HepG2 (cell line): ENCODE data around the gene ADGRE2. TPM values are rescaled to one million over a fixed set of nuclear protein-coding genes. Genes with fewer than 3 reads are reported as not detected.

Experiments
- ATAC-seq: fragments of 200-7000 bp; cut with Tn5 transposase; 3 replicates; pipeline ENCODE4 v1.9.1; 2020; ENCODE audit warnings: mild to moderate bottlenecking, moderate library complexity
- BruUV-seq: library from RNA; stranded (reverse); fragments of 400-500 nt; replicated peaks from 2 replicates; lab custom pipeline; 2021; lab: Mats Ljungman, UMichigan
- CTCF ChIA-PET: fragments of 300-600 bp; formaldehyde crosslinking; extraction: SDS; loops from one replicate; lab custom pipeline; 2021; ENCODE audit warnings: low total read pairs, inconsistent platforms, low intra/inter-chr PET ratio; lab: Yijun Ruan, JAX
- POLR2A ChIA-PET: fragments of 350-600 bp; sonication (Branson Sonifier 250); formaldehyde crosslinking; loops from one replicate; lab custom pipeline; 2020; ENCODE audit warnings: antibody characterized with exemption, inconsistent platforms; lab: Yijun Ruan, JAX
- DNase-seq: peaks from one replicate; pipeline ENCODE4 v3.0.0-alpha.2; 2015; ENCODE audit warnings: low spot score
- FAIRE-seq: peaks from 3 replicates; lab custom pipeline; 2011; peaks lifted over from hg19 to GRCh38; lab: Jason Lieb, UNC
- H2AFZ ChIP-seq: one replicate; pipeline ENCODE4 v1.6.1; 2011; ENCODE audit warnings: low read length, inconsistent platforms
- H3K27ac ChIP-seq: fragments of 300-600 bp; 3 replicates; pipeline ENCODE4 v1.8.0; 2011; ENCODE audit warnings: mixed run types, mild to moderate bottlenecking, mixed read lengths, low read length, inconsistent platforms; ENCODE audit not compliant: insufficient read depth; ENCODE audit errors: extremely low read length
- H3K27me3 ChIP-seq, 2 experiments: fragments of 200-600 bp in 1 of 2; 2 replicates in 1 of 2; 3 replicates in 1 of 2; pipeline versions ENCODE4 v1.6.0 to v1.8.0; 2011; ENCODE audit warnings: low read length in 2 of 2, mild to moderate bottlenecking in 2 of 2, moderate library complexity in 2 of 2, inconsistent platforms in 1 of 2; ENCODE audit not compliant: insufficient read depth in 2 of 2, control insufficient read depth in 1 of 2
- H3K36me3 ChIP-seq, 2 experiments: fragments of 200-600 bp in 1 of 2; replicated peaks in 1 of 2; 2 replicates in 1 of 2; 3 replicates in 1 of 2; pipeline versions ENCODE4 v1.5.1 to v1.8.0; 2011; ENCODE audit warnings: low read length in 2 of 2, inconsistent platforms in 1 of 2; ENCODE audit not compliant: insufficient read depth in 2 of 2, control insufficient read depth in 1 of 2
- H3K4me1 ChIP-seq: 2 replicates; pipeline ENCODE4 v1.5.1; 2012; ENCODE audit warnings: low read length, inconsistent platforms; ENCODE audit not compliant: insufficient read depth
- H3K4me2 ChIP-seq: 2 replicates; pipeline ENCODE4 v1.6.0; 2011; ENCODE audit warnings: low read depth, low read length, inconsistent platforms
- H3K4me3 ChIP-seq, 3 experiments: fragments of 200-600 bp in 1 of 3; sonication (generic), shearing (Covaris generic) in 1 of 3; replicated peaks in 1 of 3; 2 replicates each; pipeline ENCODE4 v1.5.1; 2011 to 2016; ENCODE audit warnings: low read length in 3 of 3, inconsistent platforms in 2 of 3, low read depth in 2 of 3, mild to moderate bottlenecking in 2 of 3, control low read depth in 1 of 3, mixed read lengths in 1 of 3; ENCODE audit not compliant: insufficient read depth in 1 of 3
- H3K79me2 ChIP-seq: one replicate; pipeline ENCODE4 v1.6.1; 2011; ENCODE audit warnings: low read length, inconsistent platforms; ENCODE audit not compliant: insufficient read depth
- H3K9ac ChIP-seq: 2 replicates; pipeline ENCODE4 v1.6.0; 2011; ENCODE audit warnings: mild to moderate bottlenecking, low read depth, low read length, inconsistent platforms; ENCODE audit not compliant: insufficient read depth
- H3K9me3 ChIP-seq: 2 replicates; pipeline ENCODE4 v1.5.1; 2012; ENCODE audit warnings: mild to moderate bottlenecking, low read length
- H4K20me1 ChIP-seq: 2 replicates; pipeline ENCODE4 v1.6.0; 2011; ENCODE audit warnings: inconsistent platforms, mild to moderate bottlenecking, low read length, moderate library complexity; ENCODE audit not compliant: insufficient read depth
- ADNP ChIP-seq: sonication (generic); formaldehyde crosslinking; IDR thresholded peaks from 2 replicates; pipeline ENCODE4 v1.4.0; 2020; ENCODE audit warnings: missing genetic modification reagents
- CCDC6 ChIP-seq: sonication (generic); formaldehyde crosslinking; IDR thresholded peaks from 2 replicates; pipeline ENCODE4 v1.8.1; 2022; ENCODE audit warnings: mild to moderate bottlenecking, missing genetic modification reagents, moderate library complexity
- DNMT1 ChIP-seq: sonication (generic); formaldehyde crosslinking; IDR thresholded peaks from 2 replicates; pipeline ENCODE4 v1.5.1; 2020; ENCODE audit warnings: mild to moderate bottlenecking, missing genetic modification reagents
- FOSL1 ChIP-seq: sonication (generic); formaldehyde crosslinking; IDR thresholded peaks from 2 replicates; pipeline ENCODE4 v1.9.0; 2021; ENCODE audit warnings: missing genetic modification reagents, borderline replicate concordance
- KAT8 ChIP-seq: IDR thresholded peaks from 2 replicates; pipeline ENCODE4 v1.6.1; 2016; ENCODE audit warnings: missing genetic modification reagents, missing compliant biosample characterization
- KLF12 ChIP-seq: sonication (generic); formaldehyde crosslinking; IDR thresholded peaks from 2 replicates; pipeline ENCODE4 v1.4.0; 2020; ENCODE audit warnings: missing genetic modification reagents, borderline replicate concordance
- ZFYVE20 ChIP-seq: sonication (generic); formaldehyde crosslinking; IDR thresholded peaks from 2 replicates; pipeline ENCODE4 v1.8.0; 2023; ENCODE audit warnings: low read depth, mild to moderate bottlenecking, moderate library complexity, missing genetic modification reagents, borderline replicate concordance
- ZNF296 ChIP-seq: sonication (generic); formaldehyde crosslinking; conservative IDR thresholded peaks from 2 replicates; pipeline ENCODE4 v1.5.0; 2020; ENCODE audit warnings: mild to moderate bottlenecking, missing genetic modification reagents
- ZNF577 ChIP-seq: sonication (generic); formaldehyde crosslinking; IDR thresholded peaks from 2 replicates; pipeline ENCODE4 v1.4.0; 2020; ENCODE audit warnings: mild to moderate bottlenecking, low read depth, missing genetic modification reagents, borderline replicate concordance
- ZNF720 ChIP-seq: sonication (generic); formaldehyde crosslinking; IDR thresholded peaks from 2 replicates; pipeline ENCODE4 v1.4.0; 2020; ENCODE audit warnings: missing genetic modification reagents
- ZNF724P ChIP-seq: sonication (generic); formaldehyde crosslinking; IDR thresholded peaks from 2 replicates; pipeline ENCODE4 v1.8.0; 2022; ENCODE audit warnings: missing genetic modification reagents, borderline replicate concordance
- ZSCAN12 ChIP-seq: sonication (generic); formaldehyde crosslinking; IDR thresholded peaks from 2 replicates; pipeline ENCODE4 v1.9.0; 2021; ENCODE audit warnings: mild to moderate bottlenecking, missing genetic modification reagents
- ZSCAN22 ChIP-seq: sonication (generic); formaldehyde crosslinking; IDR thresholded peaks from 2 replicates; pipeline ENCODE4 v1.4.0; 2020; ENCODE audit warnings: mild to moderate bottlenecking, missing genetic modification reagents
- WGBS: methylation state at CpG from one replicate; pipeline ENCODE4 v1.1.6; 2017; ENCODE audit warnings: low lambda C conversion rate; 5-methylcytosine and 5-hydroxymethylcytosine counted together
- in situ Hi-C: cut with HindIII; loops from 2 replicates; pipeline ENCODE4 v1.10.0; 2017; ENCODE audit warnings: low pct_unique_long_range_greater_than_20kb; ENCODE audit not compliant: extremely low pct_ligation_motif_present
- intact Hi-C: fragments of 100-400 bp; cut with micrococcal nuclease; formaldehyde crosslinking; loops from one replicate; pipeline ENCODE4 v1.10.0; 2022; ENCODE audit not compliant: unreplicated experiment
- polyA plus RNA-seq, 8 experiments: library from polyadenylated mRNA; depleted of rRNA in 3 of 8; stranded (reverse) in 7 of 8; unstranded in 1 of 8; fragments of >200 nt; fragmentation: Illumina TruSeq in 4 of 8; extraction: Trizol in 4 of 8; gene quantifications; 2 replicates each; pipeline versions ENCODE4 v1.2.1 to v1.2.3, GENCODE V29; 2011 to 2016; ENCODE audit warnings: low read depth in 4 of 8, missing spikeins in 1 of 8, mixed read lengths in 1 of 8; ENCODE audit not compliant: insufficient read depth in 1 of 8
- total RNA-seq, 5 experiments: library from RNA; depleted of rRNA; stranded (reverse); fragments of >200 nt; fragmentation: Illumina TruSeq; extraction: Trizol; gene quantifications; 2 replicates each; pipeline ENCODE4 v1.2.3, GENCODE V29; 2016; ENCODE audit warnings: low read depth in 1 of 5
- TF ChIP-seq, protein P1 (sequence below): sonication (generic); formaldehyde crosslinking; IDR thresholded peaks from 2 replicates; pipeline ENCODE4 v1.4.0; 2020; ENCODE audit warnings: missing genetic modification reagents
- TF ChIP-seq, protein P2 (sequence below): IDR thresholded peaks from 2 replicates; pipeline ENCODE4 v1.6.1; 2016; ENCODE audit warnings: missing compliant biosample characterization, missing genetic modification reagents, borderline replicate concordance
- TF ChIP-seq, protein P3 (sequence below): sonication (generic); formaldehyde crosslinking; IDR thresholded peaks from 2 replicates; pipeline ENCODE4 v1.9.0; 2021; ENCODE audit warnings: missing genetic modification reagents, borderline replicate concordance

ADGRE2 gene
- total and polyA plus RNA-seq, 2 of the 13 experiments (the other 11 are each of a cell fraction or from before 2014, with no cell fraction given) = 0.04 TPM; not detected in 1

DNA sequence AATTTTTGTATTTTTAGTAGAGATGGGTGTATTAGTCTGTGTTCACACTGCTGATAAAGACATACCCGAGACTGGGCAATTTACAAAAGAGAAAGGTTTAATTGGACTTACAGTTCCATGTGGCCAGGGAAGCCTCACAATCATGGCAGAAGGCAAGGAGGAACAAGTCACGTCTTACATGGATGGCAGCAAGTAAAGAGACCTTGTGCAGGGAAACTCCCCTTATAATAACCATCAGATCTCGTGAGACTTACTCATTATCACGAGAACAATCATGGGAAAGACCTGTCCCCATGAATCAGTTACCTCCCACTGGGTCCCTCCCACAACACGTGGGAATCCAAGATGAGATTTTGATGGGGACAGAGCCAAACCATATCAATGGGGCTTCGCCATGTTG is 73.9 kb downstream of the ADGRE2 start:
- Histone ChIP-seq H3K4me1 (no peaks in the 10 kb centered on the region), H3K79me2 (no peaks in the 10 kb centered on the region), H3K4me2 (no peak overlapping the region), H3K36me3 (peaks cover 8 to 38% of the 10 kb centered on the region in 2 experiments; a peak in 4 of 5 replicates), H4K20me1 (no peaks in the 10 kb centered on the region), H3K9me3 (no peaks in the 10 kb centered on the region), H2AFZ (no peak overlapping the region), H3K27me3 (no peaks in the 10 kb centered on the region), H3K4me3 (no peak overlapping the region), H3K9ac (no peak overlapping the region), H3K27ac (no peak overlapping the region)
- ChIA-PET POLR2A (no interaction called here), CTCF (no interaction called here)
- no peak for DNase-seq
- ATAC-seq = no peak
- BruUV-seq = no TSS peak
- FAIRE-seq = no peak
- TF ChIP-seq ZNF720 (CRISPR knock-in tag) (no peak), KAT8 (CRISPR knock-in tag) (no peak), CCDC6 (CRISPR knock-in tag) (no peak), ZNF577 (CRISPR knock-in tag) (no peak), ZNF724P (CRISPR knock-in tag) (no peak), ADNP (CRISPR knock-in tag) (no peak), ZFYVE20 (no peak), ZSCAN12 (CRISPR knock-in tag) (no peak), ZSCAN22 (CRISPR knock-in tag) (no peak), FOSL1 (CRISPR knock-in tag) (no peak), KLF12 (CRISPR knock-in tag) (no peak), ZNF296 (CRISPR knock-in tag) (no peak), DNMT1 (CRISPR knock-in tag) (no peak)
- TF ChIP-seq, protein P1, sequence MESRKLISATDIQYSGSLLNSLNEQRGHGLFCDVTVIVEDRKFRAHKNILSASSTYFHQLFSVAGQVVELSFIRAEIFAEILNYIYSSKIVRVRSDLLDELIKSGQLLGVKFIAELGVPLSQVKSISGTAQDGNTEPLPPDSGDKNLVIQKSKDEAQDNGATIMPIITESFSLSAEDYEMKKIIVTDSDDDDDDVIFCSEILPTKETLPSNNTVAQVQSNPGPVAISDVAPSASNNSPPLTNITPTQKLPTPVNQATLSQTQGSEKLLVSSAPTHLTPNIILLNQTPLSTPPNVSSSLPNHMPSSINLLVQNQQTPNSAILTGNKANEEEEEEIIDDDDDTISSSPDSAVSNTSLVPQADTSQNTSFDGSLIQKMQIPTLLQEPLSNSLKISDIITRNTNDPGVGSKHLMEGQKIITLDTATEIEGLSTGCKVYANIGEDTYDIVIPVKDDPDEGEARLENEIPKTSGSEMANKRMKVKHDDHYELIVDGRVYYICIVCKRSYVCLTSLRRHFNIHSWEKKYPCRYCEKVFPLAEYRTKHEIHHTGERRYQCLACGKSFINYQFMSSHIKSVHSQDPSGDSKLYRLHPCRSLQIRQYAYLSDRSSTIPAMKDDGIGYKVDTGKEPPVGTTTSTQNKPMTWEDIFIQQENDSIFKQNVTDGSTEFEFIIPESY (CRISPR knock-in tag) = no peak
- TF ChIP-seq, protein P2, sequence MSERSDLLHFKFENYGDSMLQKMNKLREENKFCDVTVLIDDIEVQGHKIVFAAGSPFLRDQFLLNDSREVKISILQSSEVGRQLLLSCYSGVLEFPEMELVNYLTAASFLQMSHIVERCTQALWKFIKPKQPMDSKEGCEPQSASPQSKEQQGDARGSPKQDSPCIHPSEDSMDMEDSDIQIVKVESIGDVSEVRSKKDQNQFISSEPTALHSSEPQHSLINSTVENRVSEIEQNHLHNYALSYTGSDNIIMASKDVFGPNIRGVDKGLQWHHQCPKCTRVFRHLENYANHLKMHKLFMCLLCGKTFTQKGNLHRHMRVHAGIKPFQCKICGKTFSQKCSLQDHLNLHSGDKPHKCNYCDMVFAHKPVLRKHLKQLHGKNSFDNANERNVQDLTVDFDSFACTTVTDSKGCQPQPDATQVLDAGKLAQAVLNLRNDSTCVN (CRISPR knock-in tag) = no peak
- TF ChIP-seq, protein P3, sequence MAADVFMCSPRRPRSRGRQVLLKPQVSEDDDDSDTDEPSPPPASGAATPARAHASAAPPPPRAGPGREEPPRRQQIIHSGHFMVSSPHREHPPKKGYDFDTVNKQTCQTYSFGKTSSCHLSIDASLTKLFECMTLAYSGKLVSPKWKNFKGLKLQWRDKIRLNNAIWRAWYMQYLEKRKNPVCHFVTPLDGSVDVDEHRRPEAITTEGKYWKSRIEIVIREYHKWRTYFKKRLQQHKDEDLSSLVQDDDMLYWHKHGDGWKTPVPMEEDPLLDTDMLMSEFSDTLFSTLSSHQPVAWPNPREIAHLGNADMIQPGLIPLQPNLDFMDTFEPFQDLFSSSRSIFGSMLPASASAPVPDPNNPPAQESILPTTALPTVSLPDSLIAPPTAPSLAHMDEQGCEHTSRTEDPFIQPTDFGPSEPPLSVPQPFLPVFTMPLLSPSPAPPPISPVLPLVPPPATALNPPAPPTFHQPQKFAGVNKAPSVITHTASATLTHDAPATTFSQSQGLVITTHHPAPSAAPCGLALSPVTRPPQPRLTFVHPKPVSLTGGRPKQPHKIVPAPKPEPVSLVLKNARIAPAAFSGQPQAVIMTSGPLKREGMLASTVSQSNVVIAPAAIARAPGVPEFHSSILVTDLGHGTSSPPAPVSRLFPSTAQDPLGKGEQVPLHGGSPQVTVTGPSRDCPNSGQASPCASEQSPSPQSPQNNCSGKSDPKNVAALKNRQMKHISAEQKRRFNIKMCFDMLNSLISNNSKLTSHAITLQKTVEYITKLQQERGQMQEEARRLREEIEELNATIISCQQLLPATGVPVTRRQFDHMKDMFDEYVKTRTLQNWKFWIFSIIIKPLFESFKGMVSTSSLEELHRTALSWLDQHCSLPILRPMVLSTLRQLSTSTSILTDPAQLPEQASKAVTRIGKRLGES = no peak
- intact Hi-C loops (no loop called here), in situ Hi-C loops (no loop called here)
- 90% methylated on average over 6 of the region's 6 CpGs for WGBS
